Mesothelial cell of epicardium (in vitro differentiated cells): ENCODE data around the gene MT1F. TPM values are rescaled to one million over a fixed set of nuclear protein-coding genes. Genes with fewer than 3 reads are reported as not detected.
A peak's percentile ranks its signal among the peaks of the same experiment; 100 is the strongest.

Experiments used
- DNase-seq, 2 experiments: peaks; one replicate each; pipeline ENCODE4 v3.0.0; 2021; ENCODE audit warnings: low spot score in 2 of 2; ENCODE audit not compliant: unreplicated experiment in 2 of 2
- H3K27ac Mint-ChIP-seq: 2 replicates; pipeline ENCODE4 v1.8.0; 2021; ENCODE audit warnings: mixed read lengths
- H3K27me3 Mint-ChIP-seq: 2 replicates; pipeline ENCODE4 v1.8.0; 2021; ENCODE audit warnings: low read depth, mixed read lengths
- H3K36me3 Mint-ChIP-seq: 2 replicates; pipeline ENCODE4 v1.8.0; 2021; ENCODE audit warnings: mixed read lengths
- H3K4me1 Mint-ChIP-seq: 2 replicates; pipeline ENCODE4 v1.8.0; 2021; ENCODE audit warnings: mixed read lengths
- H3K4me3 Mint-ChIP-seq: 2 replicates; pipeline ENCODE4 v1.8.0; 2021; ENCODE audit warnings: mild to moderate bottlenecking, moderate library complexity, mixed read lengths
- H3K9me3 Mint-ChIP-seq: 2 replicates; pipeline ENCODE4 v1.8.0; 2021; ENCODE audit warnings: mixed read lengths
- CTCF ChIP-seq: fragments of 200-600 bp; sonication (generic); IDR thresholded peaks from one replicate; pipeline ENCODE4 v1.5.0; 2021; ENCODE audit warnings: antibody characterized with exemption; ENCODE audit not compliant: unreplicated experiment
- total RNA-seq: library from RNA; stranded (reverse); gene quantifications from 3 replicates; pipeline ENCODE4 v1.2.1, GENCODE V29; 2021

The MT1F gene
- total RNA-seq, 1 donor from 2014 or later = 0.63 TPM

- peak within 1 kb of the TSS; percentile 64 for H3K4me3 Mint-ChIP-seq
- H3K27me3 Mint-ChIP-seq = peaks cover 99% of the 10 kb centered on the region
Observed at GRCh38 chr16:56637814-56638750, 19.7 kb upstream of the MT1F start, which contains the start of gene MT1A. Gene MT1A, plus strand, starts transcription at chr16:56638666. Its CDS starts 73 bp downstream, at chr16:56638739.

GRCh38 chr16:56639045-56639444, 18.7 kb upstream of the MT1F start:
- Mint-ChIP-seq H3K27ac (no peak overlapping the region), H3K9me3 (no peaks in the 10 kb centered on the region), H3K36me3 (no peaks in the 10 kb centered on the region), H3K4me1 (peaks cover 16% of the 10 kb centered on the region), H3K27me3 (peaks cover 99% of the 10 kb centered on the region), H3K4me3 (no peak overlapping the region)
- no peak for TF ChIP-seq CTCF
- no peak for DNase-seq

More at GRCh38 chr16:56637814-56638750, 19.7 kb upstream of the MT1F start, which contains the start of gene MT1A:
- H3K36me3 Mint-ChIP-seq = no peaks in the 10 kb centered on the region
- peaks cover 12% of the 10 kb centered on the region for H3K4me1 Mint-ChIP-seq
- H3K9me3 Mint-ChIP-seq = no peaks in the 10 kb centered on the region
- no peak within 1 kb of the TSS for H3K27ac Mint-ChIP-seq
- TF ChIP-seq CTCF = no peak
- peak in 1 of 2 experiments; percentile 51 for DNase-seq

- Mint-ChIP-seq H3K27ac (no peak overlapping the region), H3K4me3 (no peak overlapping the region), H3K4me1 (peaks cover 13% of the 10 kb centered on the region), H3K27me3 (peaks cover 99% of the 10 kb centered on the region), H3K9me3 (no peaks in the 10 kb centered on the region), H3K36me3 (no peaks in the 10 kb centered on the region)
- TF ChIP-seq CTCF = no peak
- no peak for DNase-seq
Observed at GRCh38 chr16:56640076-56640475, 17.7 kb upstream of the MT1F start.

DNA sequence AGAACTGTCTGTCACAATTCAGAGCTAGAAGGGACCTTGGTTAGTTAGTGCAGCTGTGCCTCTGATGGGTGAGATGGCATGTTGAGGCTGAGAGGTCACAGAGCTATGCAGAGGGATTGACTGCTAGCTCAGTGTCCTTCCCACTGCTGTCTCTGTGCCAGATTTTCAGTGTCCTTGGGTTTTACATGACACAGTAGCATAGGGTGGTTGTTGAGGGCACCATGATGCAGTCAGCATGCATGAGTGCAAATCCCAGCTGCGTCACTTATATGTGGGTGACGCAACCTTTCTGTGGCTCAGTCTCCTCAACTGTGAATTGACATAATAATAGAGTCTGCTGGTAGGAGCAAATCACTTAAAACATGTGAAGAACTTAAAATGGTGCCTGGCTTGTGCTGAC, 16.6 kb upstream of the MT1F start:
- Mint-ChIP-seq H3K27ac (no peak overlapping the region), H3K4me3 (no peak overlapping the region), H3K27me3 (peaks cover 100% of the 10 kb centered on the region), H3K9me3 (no peaks in the 10 kb centered on the region), H3K36me3 (no peaks in the 10 kb centered on the region), H3K4me1 (peaks cover 11% of the 10 kb centered on the region)
- DNase-seq = no peak
- TF ChIP-seq CTCF = no peak

GRCh38 chr16:56643080-56643778, 14.5 kb upstream of the MT1F start:
- H3K36me3 Mint-ChIP-seq = no peaks in the 10 kb centered on the region
- no peak for TF ChIP-seq CTCF
- no peak overlapping the region for H3K27ac Mint-ChIP-seq
- peaks cover 100% of the 10 kb centered on the region for H3K27me3 Mint-ChIP-seq
- H3K4me3 Mint-ChIP-seq = peak overlapping the region; percentile 20
- H3K4me1 Mint-ChIP-seq = peaks cover 6% of the 10 kb centered on the region
- H3K9me3 Mint-ChIP-seq = no peaks in the 10 kb centered on the region
- no peak for DNase-seq
